Endodermal cell (in vitro differentiated cells): Measurements from ENCODE around the gene COL23A1. TPM values are rescaled to one million over a fixed set of nuclear protein-coding genes. Genes with fewer than 3 reads are reported as not detected.

Source experiments
- DNase-seq: peaks from one replicate; pipeline ENCODE4 v3.0.0-alpha.2; 2017
- H3K27ac ChIP-seq: 2 replicates; pipeline ENCODE4 v1.5.1; 2013; ENCODE audit warnings: mild to moderate bottlenecking, low read depth, low read length, moderate library complexity
- H3K27me3 ChIP-seq: 2 replicates; pipeline ENCODE4 v1.6.1; 2013; ENCODE audit warnings: mild to moderate bottlenecking, low read length, moderate library complexity; ENCODE audit not compliant: insufficient read depth, control insufficient read depth, poor library complexity, severe bottlenecking
- H3K36me3 ChIP-seq: 2 replicates; pipeline ENCODE4 v1.7.0; 2013; ENCODE audit warnings: mild to moderate bottlenecking, low read length, moderate library complexity; ENCODE audit not compliant: control insufficient read depth, insufficient read depth
- H3K4me1 ChIP-seq: one replicate; pipeline ENCODE4 v1.7.0; 2013; ENCODE audit warnings: low read length; ENCODE audit not compliant: control insufficient read depth, insufficient read depth
- H3K4me3 ChIP-seq: 2 replicates; pipeline ENCODE4 v1.5.1; 2013; ENCODE audit warnings: mild to moderate bottlenecking, low read length, moderate library complexity
- H3K9ac ChIP-seq: 2 replicates; pipeline ENCODE4 v1.6.1; 2013; ENCODE audit warnings: mild to moderate bottlenecking, low read length, moderate library complexity; ENCODE audit not compliant: poor library complexity, severe bottlenecking; ENCODE audit errors: extremely low read depth
- H3K9me3 ChIP-seq: 2 replicates; pipeline ENCODE4 v1.6.1; 2013; ENCODE audit warnings: mild to moderate bottlenecking, low read length, moderate library complexity; ENCODE audit not compliant: control insufficient read depth
- H3K27ac Mint-ChIP-seq: 2 replicates; pipeline ENCODE4 v1.8.0; 2020; ENCODE audit warnings: mixed read lengths
- H3K27me3 Mint-ChIP-seq: 2 replicates; pipeline ENCODE4 v1.8.0; 2021; ENCODE audit warnings: mild to moderate bottlenecking, mixed read lengths; ENCODE audit not compliant: insufficient read depth
- H3K36me3 Mint-ChIP-seq: 2 replicates; pipeline ENCODE4 v1.8.0; 2020; ENCODE audit warnings: low read depth, mixed read lengths
- H3K4me1 Mint-ChIP-seq: 2 replicates; pipeline ENCODE4 v1.8.0; 2020; ENCODE audit warnings: mixed read lengths
- H3K4me3 Mint-ChIP-seq: 2 replicates; pipeline ENCODE4 v1.8.0; 2020; ENCODE audit warnings: mild to moderate bottlenecking, moderate library complexity, mixed read lengths
- H3K9me3 Mint-ChIP-seq: 2 replicates; pipeline ENCODE4 v1.8.0; 2020; ENCODE audit warnings: mild to moderate bottlenecking, mixed read lengths
- CTCF ChIP-seq: fragments of 200-600 bp; sonication (generic); conservative IDR thresholded peaks from 2 replicates; pipeline ENCODE4 v1.5.0; 2021; ENCODE audit warnings: antibody characterized with exemption, mild to moderate bottlenecking
- whole genome bisulfite sequencing, 2 experiments: methylation state at CpG; one replicate each; pipeline versions ENCODE4 v1.1.5 to v1.1.7; 2013; ENCODE audit warnings: missing lambda C conversion rate in 2 of 2, mixed read lengths in 1 of 2; ENCODE audit not compliant: insufficient coverage in 1 of 2, insufficient read length in 1 of 2; 5-methylcytosine and 5-hydroxymethylcytosine counted together
- total RNA-seq, 2 donors: library from RNA; stranded (reverse); fragmentation: NEBNext Ultra II Directional in 1 of 2; extraction: Animal tissue kit (Norgen Biotek cat#: 25700) in 1 of 2; gene quantifications; 2 replicates in 1 of 2; 3 replicates in 1 of 2; pipeline ENCODE4 v1.2.1, GENCODE V29; 2021

COL23A1 gene
- total RNA-seq, 2 donors from 2014 or later, result 50.2 to 71.3 TPM

DNA sequence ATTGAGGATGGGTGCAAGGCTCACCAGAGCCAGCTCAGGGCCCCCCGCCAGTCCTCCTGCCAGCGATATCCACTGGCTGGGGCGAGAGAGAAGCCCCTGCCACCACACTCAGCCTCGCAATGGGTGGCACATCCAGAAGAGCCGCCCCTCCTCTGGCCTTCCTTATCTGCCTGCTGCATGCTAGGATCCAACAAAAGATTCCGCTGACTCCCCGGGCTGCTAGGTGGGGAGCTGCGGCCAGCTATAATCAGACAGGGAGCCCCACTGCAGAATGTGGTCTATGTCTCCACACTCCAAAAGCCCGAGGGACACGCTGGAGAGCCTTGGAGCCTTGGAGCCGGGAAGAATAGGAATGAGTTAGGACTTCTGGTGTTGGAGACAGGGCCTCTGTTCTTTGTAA is 32.8 kb downstream of the COL23A1 start:
- no peak overlapping the region for H3K9ac ChIP-seq
- no peak for TF ChIP-seq CTCF
- no peaks in the 10 kb centered on the region for H3K9me3 ChIP-seq
- H3K27me3 ChIP-seq, result no peaks in the 10 kb centered on the region
- no peaks in the 10 kb centered on the region for H3K36me3 ChIP-seq
- DNase-seq, result no peak
- Mint-ChIP-seq H3K27ac (no peak overlapping the region), H3K9me3 (peaks cover 3% of the 10 kb centered on the region), H3K36me3 (peaks cover 47% of the 10 kb centered on the region), H3K27me3 (no peaks in the 10 kb centered on the region), H3K4me1 (peaks cover 50% of the 10 kb centered on the region), H3K4me3 (no peak overlapping the region)
- H3K4me1 ChIP-seq, result peaks cover 10% of the 10 kb centered on the region
- WGBS, 2 experiments, result 94 to 96% methylated on average over 3 to 11 of the region's 11 CpGs
- no peak overlapping the region for H3K27ac ChIP-seq
- no peak overlapping the region for H3K4me3 ChIP-seq

- Histone ChIP-seq H3K9ac (no peak overlapping the region), H3K27ac (no peak overlapping the region), H3K36me3 (no peaks in the 10 kb centered on the region), H3K4me1 (no peaks in the 10 kb centered on the region), H3K4me3 (no peak overlapping the region), H3K9me3 (no peaks in the 10 kb centered on the region), H3K27me3 (no peaks in the 10 kb centered on the region)
- H3K9me3 Mint-ChIP-seq, result no peaks in the 10 kb centered on the region
- H3K4me3 Mint-ChIP-seq, result no peak overlapping the region
- WGBS, 2 experiments, result 50 to 78% methylated on average over 1 to 14 of the region's 14 CpGs
- DNase-seq, result peak; percentile 79
- H3K27me3 Mint-ChIP-seq, result no peaks in the 10 kb centered on the region
- H3K4me1 Mint-ChIP-seq, result peaks cover 51% of the 10 kb centered on the region
- peak overlapping the region; percentile 74 for H3K27ac Mint-ChIP-seq
- peaks cover 40% of the 10 kb centered on the region for H3K36me3 Mint-ChIP-seq
- no peak for TF ChIP-seq CTCF
Measured at GRCh38 chr5:178555771-178556211, 34.4 kb downstream of the COL23A1 start.

- H3K4me3 Mint-ChIP-seq, result no peak overlapping the region
- H3K9me3 Mint-ChIP-seq, result no peaks in the 10 kb centered on the region
- Histone ChIP-seq H3K9ac (no peak overlapping the region), H3K27me3 (no peaks in the 10 kb centered on the region), H3K9me3 (no peaks in the 10 kb centered on the region), H3K36me3 (no peaks in the 10 kb centered on the region), H3K4me1 (no peaks in the 10 kb centered on the region), H3K27ac (no peak overlapping the region), H3K4me3 (no peak overlapping the region)
- peaks cover 33% of the 10 kb centered on the region for H3K36me3 Mint-ChIP-seq
- no peak for TF ChIP-seq CTCF
- H3K27ac Mint-ChIP-seq, result no peak overlapping the region
- 92 to 93% methylated on average over 4 to 7 of the region's 7 CpGs for WGBS, 2 experiments
- H3K4me1 Mint-ChIP-seq, result peaks cover 44% of the 10 kb centered on the region
- DNase-seq, result peak; percentile 35
- no peaks in the 10 kb centered on the region for H3K27me3 Mint-ChIP-seq
Measured at GRCh38 chr5:178555005-178555404, 35.2 kb downstream of the COL23A1 start.
